HCT116 (cell line): ENCODE data around the gene CNGA3.

Experiments used
- EZH2 ChIP-seq: fragments of 200-600 bp; sonication (generic); IDR thresholded peaks from 2 replicates; pipeline ENCODE4 v1.6.1; 2017; ENCODE audit warnings: antibody characterized with exemption, mixed run types
- EZH2phosphoT487 ChIP-seq: fragments of 200-600 bp; IDR thresholded peaks from 2 replicates; pipeline ENCODE4 v1.6.1; 2018; ENCODE audit warnings: antibody characterized with exemption, borderline replicate concordance
- POLR2AphosphoS5 ChIP-seq: IDR thresholded peaks from 2 replicates; pipeline ENCODE4 v1.6.1; 2011; ENCODE audit warnings: mild to moderate bottlenecking, low read depth, low read length, moderate library complexity
- TF ChIP-seq, protein P1 (sequence below), 3 experiments: fragments of 200-600 bp in 1 of 3; sonication (generic) in 1 of 3; IDR thresholded peaks in 2 of 3; conservative IDR thresholded peaks in 1 of 3; 2 replicates each; pipeline ENCODE4 v1.5.1; 2012 to 2017; ENCODE audit warnings: low read depth in 2 of 3, low read length in 2 of 3, antibody characterized with exemption in 1 of 3, borderline replicate concordance in 1 of 3, control low read depth in 1 of 3, mild to moderate bottlenecking in 1 of 3, mixed read lengths in 1 of 3, mixed run types in 1 of 3, moderate library complexity in 1 of 3; ENCODE audit not compliant: insufficient read depth in 1 of 3
- TF ChIP-seq, protein P2 (sequence below): IDR thresholded peaks from 2 replicates; pipeline ENCODE4 v1.6.1; 2012

DNA sequence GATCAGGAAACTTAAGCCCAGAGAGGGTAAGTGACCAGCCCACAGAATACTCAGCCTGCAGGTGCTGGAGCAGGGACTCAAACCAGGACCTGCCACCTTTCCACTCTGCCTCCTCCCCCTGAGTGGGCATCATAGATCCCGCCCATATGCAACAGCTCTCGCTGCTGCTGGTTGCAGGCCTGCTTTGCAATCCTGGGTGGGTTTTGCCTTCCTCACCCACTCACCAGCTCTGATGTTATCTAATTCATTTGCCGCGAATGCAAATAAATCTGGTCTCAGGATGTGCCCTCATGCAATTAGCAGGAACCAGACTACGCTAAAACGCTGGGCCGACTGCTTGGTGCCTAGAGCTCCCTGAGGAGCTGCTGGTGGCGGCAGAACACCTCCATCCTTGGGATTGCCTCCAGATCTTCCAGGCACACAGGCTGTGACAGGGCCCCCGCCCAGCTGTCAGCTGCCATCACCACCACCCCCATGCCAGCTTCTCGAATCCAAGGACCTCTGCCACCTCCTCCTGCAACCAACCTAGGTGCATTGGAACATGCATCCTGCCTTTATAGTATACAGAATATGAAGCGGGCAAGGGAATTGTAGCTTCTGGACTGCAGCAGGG is 28.8 kb downstream of the CNGA3 start:
- no peak for TF ChIP-seq EZH2phosphoT487
- TF ChIP-seq, protein P1, sequence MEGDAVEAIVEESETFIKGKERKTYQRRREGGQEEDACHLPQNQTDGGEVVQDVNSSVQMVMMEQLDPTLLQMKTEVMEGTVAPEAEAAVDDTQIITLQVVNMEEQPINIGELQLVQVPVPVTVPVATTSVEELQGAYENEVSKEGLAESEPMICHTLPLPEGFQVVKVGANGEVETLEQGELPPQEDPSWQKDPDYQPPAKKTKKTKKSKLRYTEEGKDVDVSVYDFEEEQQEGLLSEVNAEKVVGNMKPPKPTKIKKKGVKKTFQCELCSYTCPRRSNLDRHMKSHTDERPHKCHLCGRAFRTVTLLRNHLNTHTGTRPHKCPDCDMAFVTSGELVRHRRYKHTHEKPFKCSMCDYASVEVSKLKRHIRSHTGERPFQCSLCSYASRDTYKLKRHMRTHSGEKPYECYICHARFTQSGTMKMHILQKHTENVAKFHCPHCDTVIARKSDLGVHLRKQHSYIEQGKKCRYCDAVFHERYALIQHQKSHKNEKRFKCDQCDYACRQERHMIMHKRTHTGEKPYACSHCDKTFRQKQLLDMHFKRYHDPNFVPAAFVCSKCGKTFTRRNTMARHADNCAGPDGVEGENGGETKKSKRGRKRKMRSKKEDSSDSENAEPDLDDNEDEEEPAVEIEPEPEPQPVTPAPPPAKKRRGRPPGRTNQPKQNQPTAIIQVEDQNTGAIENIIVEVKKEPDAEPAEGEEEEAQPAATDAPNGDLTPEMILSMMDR (IDR thresholded peaks at IDR 0.05 in 2 of 3, conservative IDR thresholded peaks at IDR 0.05 in 1 of 3; ENCODE audit: borderline replicate concordance in 1 of 3, insufficient read depth in 1 of 3, low read depth in 2 of 3, low read length in 2 of 3): no peak
- TF ChIP-seq EZH2: no peak
- TF ChIP-seq, protein P2, sequence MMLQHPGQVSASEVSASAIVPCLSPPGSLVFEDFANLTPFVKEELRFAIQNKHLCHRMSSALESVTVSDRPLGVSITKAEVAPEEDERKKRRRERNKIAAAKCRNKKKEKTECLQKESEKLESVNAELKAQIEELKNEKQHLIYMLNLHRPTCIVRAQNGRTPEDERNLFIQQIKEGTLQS: no peak
- no peak for TF ChIP-seq POLR2AphosphoS5
